ENCODE data around the gene KLF5.
"Not testable (repeated sequence)": the region's sequence is repeated elsewhere in the genome, so short reads cannot be mapped to it uniquely, and the experiment has no call there.

KLF5 gene

DNA sequence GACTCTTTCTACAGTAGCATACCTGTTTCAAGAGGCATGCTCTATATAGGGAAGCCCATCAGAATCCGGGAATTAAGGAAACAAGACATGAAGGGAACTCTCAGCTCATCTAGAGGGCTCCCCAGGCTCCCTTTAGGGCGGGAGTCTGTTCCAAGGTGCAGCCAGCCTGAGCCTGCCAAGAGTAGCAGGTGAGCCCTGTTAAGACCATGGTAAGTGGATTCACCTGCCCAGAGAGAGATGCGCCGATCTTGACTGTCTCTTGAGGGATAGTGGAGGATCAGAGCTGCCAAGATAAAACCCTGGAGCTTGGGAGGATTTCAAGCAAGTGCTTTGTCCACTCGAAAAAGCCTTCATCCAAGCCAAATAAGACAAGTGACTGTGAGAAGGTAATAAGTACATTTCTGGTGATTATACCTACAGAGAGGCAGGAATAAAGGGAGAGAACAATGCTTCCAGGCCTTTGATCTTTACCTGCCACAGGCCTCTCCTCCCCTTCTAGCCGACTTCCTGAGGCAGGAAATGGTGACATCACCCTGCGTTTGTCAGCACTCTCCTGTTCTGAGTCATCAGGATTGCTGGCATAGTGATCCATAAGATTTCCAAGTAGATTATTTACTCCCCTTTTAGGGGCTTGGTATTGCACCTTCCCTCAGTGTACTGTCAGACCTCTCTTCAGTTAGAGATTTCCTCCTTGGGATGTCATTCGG is 31.5 kb downstream of the KLF5 start:
- no peak for DNase-seq

DNA sequence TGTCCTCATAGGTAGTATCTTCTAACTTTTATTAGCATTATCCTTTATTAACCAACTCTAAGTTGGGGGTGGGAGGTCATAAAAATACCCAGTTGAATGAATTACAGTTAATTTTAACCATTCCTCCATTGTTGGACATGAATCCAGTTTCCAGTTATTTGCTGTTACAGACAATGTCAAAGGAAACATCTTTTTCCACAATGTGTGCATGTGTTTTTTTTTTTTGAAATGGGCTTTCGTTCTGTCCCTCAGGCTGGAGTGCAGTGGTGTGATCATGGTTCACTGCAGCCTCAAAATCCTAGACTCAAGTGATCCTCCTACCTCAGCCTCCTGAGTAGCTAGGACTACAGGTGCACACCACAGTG is 32.0 kb downstream of the KLF5 start:
- DNase-seq: no peak

DNA sequence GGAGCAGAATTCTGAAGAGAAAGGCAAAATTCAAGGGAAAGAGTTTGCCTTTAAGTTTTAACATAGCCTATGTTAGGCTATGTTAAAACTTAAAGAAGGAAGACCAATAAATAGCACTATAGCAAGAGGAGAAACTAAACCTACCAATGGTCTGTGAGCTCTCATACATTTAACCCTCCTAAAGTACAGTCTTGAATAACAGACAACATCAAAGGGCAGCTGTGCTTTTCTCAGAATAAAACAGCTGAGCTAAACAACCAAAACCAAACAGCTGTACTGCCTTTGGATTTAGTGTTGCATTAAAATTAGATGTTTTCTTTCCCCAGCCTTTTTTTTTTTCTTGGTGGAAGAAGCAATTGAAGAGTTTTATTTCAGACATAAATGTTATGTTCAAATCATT is 34.0 kb downstream of the KLF5 start:
- DNase-seq: no peak

DNA sequence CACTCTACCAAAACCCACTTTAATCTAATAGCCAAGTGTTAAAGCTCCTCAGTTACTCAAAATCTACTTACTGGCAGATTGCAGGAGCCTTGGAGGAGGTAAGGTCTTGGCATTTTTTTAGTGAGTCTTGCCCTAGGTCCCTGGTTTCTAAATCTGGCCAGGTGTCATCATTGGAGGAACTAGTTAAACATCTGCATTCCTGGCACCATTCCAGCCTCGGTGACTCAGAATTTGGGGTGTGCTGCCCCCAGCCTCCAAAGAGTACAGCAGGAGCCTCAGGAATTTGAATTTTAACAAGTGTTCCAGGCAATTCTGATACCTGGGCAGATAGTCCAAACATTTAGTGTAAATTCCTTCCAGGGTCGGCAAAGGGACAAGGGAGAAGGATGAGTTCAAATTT is 37.4 kb downstream of the KLF5 start:
- no peak for DNase-seq

DNA sequence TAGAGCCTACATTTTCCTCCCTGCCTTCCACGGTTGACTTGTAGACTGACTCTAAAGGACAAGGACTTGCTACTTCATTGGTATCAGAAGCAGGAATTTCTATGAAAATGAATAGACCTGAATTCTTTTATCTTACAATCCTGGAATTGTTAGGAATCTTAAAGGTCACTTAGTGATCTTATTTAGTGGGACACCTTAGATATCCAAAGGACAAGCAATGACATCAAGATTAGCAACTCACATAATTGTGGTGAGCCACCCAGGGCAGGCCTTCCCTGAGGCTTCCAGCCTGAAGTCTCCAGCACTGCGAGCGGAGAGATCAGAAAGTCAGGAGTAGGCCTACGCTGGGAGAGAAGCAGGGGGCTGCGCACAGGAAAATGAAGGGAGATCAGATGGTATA is 37.8 kb downstream of the KLF5 start:
- no peak for DNase-seq

DNA sequence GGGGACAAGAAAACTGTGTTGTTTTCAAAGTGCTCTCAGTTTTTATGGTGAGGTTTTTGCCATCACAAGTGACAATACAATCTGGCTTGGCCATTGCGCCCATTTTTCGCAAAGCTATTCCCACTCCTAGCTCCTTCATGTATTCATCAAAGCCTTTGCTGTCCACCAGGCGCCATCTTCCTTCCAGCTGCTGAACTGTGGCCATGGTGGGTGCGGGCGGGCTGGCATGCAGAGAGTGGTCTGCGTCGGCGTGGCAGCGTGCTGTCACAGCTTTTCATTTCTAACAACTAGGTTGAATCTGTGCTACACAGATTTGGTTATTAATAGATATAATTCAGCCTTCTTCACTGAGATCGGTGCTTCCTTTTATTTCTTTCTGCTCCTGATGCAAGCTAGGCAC is 42.0 kb downstream of the KLF5 start:
- not testable (repeated sequence) for DNase-seq

DNA sequence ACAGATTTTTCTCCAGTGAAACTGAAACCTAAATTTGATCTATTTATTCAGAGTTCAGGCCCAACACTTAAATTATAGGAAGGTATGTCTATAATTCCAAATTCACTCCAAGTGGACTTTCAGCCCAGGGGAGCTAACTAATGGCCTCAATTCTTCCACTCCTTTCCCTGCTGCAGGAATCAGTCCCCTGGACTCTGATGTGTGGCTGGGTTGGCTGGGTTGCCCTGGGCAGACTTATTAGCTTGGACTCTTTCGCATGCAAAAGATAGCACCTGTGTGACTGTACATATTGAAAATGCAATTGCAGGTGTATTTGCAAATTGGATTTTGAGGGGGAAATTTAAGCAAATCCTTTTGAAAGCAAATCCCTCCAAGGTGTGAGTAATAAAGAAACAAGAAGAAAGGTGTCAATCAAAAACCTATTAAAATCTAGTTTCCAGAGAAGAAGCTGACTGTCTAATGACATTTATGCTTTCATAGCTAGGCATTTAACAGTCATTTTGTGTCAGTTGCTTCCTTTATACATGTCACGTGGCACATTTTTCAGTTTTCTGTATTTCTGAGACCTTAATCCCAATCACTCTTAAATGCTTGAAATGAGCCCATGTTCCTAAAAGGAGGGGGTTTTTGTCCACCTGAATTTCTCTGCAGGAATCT is 42.7 kb downstream of the KLF5 start:
- DNase-seq: no peak

DNA sequence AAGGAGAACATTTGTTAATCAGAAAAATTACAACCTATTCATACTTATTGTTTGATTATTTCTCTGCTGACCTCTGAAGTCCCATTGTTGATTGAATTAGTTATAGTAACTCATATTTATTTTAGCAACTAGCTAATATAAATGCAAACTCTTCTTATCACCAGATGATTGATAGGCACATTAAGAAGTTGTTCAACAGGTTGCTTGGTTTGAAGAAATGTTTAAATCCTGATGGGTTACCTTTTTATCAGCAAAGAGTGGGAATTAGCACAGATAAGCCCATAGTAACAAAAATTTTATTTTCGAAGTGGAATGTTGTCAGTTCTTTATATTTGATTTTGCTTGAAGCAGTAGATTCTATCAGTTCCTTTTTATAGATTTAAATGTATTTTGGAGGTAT is 44.4 kb downstream of the KLF5 start:
- DNase-seq: no peak

DNA sequence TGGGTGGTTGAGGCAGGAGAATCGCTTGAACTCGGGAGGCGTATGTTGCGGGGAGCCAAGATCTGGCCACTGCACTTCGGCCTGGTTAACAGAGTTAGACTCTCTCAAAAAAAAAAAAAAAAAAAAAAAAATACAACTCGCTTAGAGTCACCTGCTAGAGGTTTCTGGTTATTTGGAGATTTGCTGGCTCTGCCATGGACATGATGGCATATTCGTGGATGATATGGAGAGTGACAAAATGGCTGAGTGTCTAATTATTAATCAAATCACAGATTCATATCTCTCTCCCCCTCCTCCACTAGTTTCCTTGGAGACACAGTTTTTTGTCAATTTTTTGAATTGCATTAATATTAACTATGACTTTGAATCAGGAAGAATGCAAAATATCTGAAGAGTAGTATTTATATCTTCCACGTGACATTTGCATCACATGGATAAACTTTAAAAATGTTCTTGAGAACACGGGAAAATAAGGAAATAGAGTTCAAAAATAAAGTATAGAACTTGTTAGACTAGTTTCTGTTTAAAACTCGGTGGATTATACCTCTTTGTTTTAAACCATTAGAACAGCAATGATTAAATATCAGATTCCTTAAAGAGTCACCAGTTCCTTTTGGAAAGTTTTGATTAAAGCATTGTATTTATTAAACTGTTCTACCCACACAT is 47.8 kb downstream of the KLF5 start:
- DNase-seq: no peak

DNA sequence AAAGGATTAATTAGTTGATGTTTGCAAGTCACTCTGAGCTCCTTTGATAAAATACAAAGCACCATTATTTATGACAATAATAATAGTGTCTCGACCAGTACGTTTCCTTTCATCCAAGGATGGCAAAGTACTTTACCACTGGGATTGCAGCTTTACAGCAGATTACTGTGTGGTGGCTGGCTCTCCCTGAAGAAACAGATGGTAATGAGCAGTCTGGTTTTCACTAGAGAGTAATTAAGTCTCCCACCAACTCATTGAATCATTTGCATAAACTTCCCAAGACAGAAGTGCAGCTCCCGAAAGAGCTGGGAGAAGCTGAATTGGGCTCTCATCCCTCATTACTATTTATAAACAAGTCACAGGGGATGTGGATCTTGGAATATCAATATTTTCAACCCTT is 48.7 kb downstream of the KLF5 start:
- no peak for DNase-seq

DNA sequence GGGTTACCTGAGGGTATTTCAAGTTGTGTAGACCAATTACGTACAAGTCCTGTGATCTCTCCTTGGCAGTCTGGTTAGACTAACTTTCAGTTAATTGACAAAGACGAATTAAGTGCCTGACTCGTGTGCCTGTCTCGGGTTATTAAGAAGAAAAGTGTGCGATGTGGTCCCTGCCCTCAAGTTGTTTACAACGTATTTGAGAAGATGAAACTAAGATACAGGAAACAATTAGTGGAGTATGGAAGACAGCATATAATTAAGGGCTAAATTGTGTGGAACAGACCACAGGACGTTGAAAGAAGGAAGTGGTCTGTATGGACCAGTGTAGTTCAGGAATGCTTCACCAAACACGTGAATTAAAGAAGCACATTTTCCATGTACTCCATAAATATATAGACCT is 49.2 kb downstream of the KLF5 start:
- DNase-seq: no peak

DNA sequence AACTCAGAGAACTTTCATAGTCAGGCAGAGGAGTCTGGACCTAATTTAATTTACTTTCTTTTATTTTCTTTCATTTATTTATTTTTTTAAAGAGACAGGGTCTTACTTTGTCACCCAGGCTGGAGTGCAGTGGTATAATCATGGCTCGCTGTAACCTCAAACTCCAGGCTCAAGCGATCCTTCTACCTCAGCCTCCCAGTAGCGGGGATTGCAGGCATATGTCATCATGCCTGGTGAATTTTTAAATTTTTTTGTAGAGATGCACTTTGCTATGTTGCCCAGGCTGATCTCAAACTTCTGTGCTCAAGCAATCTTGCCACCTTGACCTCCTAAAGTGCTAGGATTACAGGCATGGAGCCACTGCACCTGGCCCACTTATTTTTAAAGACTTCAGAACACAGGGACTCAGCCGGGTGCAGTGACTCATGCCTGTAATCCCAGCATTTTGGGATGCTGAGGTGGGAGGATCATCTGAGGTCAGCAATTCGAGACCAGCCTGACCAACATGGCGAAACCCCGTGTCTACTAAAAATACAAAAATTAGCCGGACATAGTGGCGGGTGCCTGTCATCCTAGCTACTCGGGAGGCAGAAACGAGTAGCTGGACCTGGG is 50.6 kb downstream of the KLF5 start:
- no peak for DNase-seq

DNA sequence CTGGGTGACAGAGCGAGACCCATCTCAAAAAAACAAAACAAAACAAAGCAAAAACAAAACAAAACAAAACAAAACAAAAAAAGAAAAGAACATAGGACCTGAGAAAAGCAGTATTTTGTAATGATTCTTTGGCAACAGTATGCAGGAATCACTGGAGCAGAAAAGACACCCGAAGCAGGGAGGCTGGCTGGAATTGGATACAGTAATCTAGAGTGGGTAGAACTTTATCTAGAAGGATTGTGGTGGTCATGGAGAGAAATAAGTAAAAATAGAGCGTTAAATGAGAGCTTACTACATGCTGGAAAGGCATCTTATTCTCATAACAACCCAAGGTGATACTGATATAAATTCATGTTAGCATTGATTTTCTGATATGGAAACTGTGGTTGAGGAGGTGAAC is 51.2 kb downstream of the KLF5 start:
- DNase-seq: no peak

DNA sequence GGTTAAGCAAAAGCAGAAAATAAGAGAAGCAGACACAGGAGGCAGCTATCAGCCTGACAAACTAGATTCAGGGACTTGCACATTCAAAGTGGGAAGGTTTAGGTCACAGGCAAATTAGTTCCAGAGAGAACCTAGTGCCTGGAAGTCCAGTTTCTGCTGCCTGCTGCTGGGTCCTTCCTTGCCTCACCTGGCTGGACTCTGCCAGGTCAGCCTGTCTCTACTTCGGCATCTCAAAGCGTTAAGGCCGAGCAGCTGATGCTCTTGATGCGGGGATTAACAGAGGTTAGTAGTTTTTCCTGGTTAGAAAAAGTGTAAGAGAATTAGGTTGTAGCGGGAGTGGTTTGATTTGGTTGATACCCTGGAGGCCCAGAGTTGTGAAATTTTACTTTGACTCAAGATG is 52.0 kb downstream of the KLF5 start:
- DNase-seq: no peak

DNA sequence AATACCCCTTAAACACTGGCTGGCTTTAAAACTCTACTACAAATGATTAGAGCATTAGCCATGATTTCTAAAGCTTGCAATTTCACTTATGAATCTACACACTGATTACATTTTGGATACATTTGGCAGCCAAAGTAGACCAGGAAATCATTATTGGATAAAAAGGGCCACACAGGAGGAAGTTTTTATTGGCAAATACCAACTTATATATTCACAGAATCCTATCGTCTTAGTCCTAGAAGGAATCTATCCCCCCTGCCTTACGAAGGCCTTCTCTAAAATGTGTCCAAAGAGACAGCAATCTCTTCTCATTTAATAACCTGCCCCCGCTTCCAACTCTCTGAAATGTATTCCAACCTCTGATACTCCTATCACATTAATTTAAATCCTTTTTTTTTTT is 52.5 kb downstream of the KLF5 start:
- DNase-seq: no peak

DNA sequence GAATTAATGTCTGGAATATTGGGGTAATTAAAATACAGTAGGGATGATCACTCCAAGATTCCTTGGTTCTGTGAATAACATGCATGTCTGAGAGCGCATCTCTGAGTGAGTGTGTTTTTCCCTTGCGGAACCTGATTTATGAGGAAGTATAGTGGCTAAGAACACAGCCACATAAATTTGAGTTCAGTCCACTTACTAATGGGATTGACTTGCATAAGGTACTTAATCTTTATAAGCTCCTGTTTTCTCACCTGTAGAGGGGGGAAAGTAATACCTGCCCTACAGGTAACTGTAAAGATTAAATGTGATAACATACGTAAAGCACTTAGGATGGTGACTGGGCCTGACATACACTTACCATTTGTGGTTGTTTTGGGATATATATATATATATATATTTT is 60.8 kb downstream of the KLF5 start:
- DNase-seq: no peak

Measured in NCI-H1092 treated with DMSO at 0.1 percent for 48 hours (cell line).